WI38 (cell line): ENCODE results near the gene TSR1.

Source experiments
- H3K4me3 ChIP-seq: 2 replicates; pipeline ENCODE4 v1.5.1; 2011; ENCODE audit warnings: low read depth, mild to moderate bottlenecking, control low read depth, low read length
- CTCF ChIP-seq: IDR thresholded peaks from 2 replicates; pipeline ENCODE4 v1.5.1; 2012; ENCODE audit warnings: low read depth, mild to moderate bottlenecking, control low read depth, low read length

Gene TSR1

GRCh38 chr17:2362016-2362415, 25.8 kb upstream of the TSR1 start:
- no peak for TF ChIP-seq CTCF
- H3K4me3 ChIP-seq: no peak overlapping the region

GRCh38 chr17:2361010-2361760, 24.9 kb upstream of the TSR1 start:
- H3K4me3 ChIP-seq: no peak overlapping the region
- no peak for TF ChIP-seq CTCF

GRCh38 chr17:2357931-2358434, 21.7 kb upstream of the TSR1 start:
- TF ChIP-seq CTCF: no peak

GRCh38 chr17:2357237-2357636, 21.0 kb upstream of the TSR1 start:
- TF ChIP-seq CTCF: no peak
- no peak overlapping the region for H3K4me3 ChIP-seq

More at GRCh38 chr17:2357931-2358434, 21.7 kb upstream of the TSR1 start:
- no peak overlapping the region for H3K4me3 ChIP-seq

GRCh38 chr17:2354311-2354710, 18.1 kb upstream of the TSR1 start:
- TF ChIP-seq CTCF: no peak
- no peak overlapping the region for H3K4me3 ChIP-seq

- no peak for TF ChIP-seq CTCF
- H3K4me3 ChIP-seq: no peak overlapping the region
Observed at GRCh38 chr17:2351269-2351668, 15.0 kb upstream of the TSR1 start.

- TF ChIP-seq CTCF: no peak
- no peak overlapping the region for H3K4me3 ChIP-seq
Observed at GRCh38 chr17:2347805-2348685, 11.8 kb upstream of the TSR1 start.
